ENCODE results near the gene CBLN2. TPM values are rescaled to one million over a fixed set of nuclear protein-coding genes. Genes with fewer than 3 reads are reported as not detected.

CBLN2 gene
- total and polyA plus RNA-seq, 4 donors, result 0.02 to 0.42 TPM; not detected in 2

DNA sequence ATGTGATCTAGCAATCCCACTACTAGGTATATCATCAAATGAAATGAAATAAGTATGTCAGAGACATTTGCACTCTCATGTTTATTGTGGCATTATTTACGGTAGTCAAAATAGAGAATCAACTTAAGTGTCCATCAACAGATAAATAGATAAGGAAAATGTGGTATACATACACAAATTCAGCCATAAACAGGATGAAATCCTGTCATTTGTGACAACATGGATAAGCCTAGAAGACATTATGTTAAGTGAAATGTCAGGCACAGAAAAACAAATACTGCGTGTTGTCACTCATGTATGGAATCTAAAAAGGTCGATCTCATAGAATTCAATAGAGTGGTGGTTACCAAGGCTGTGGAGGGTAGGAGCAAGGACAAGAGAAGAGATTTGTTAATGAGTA, 22.1 kb upstream of the CBLN2 start:
- H3K36me3 ChIP-seq (ENCODE audit: control insufficient read depth in 4 of 4, insufficient read depth in 3 of 4, low read depth in 1 of 4, low read length in 3 of 4), result no peaks in the 10 kb centered on the region
- no peak overlapping the region for H3K4me3 ChIP-seq (ENCODE audit: low read depth in 1 of 3, low read length in 3 of 3)
- TF ChIP-seq, protein P1, sequence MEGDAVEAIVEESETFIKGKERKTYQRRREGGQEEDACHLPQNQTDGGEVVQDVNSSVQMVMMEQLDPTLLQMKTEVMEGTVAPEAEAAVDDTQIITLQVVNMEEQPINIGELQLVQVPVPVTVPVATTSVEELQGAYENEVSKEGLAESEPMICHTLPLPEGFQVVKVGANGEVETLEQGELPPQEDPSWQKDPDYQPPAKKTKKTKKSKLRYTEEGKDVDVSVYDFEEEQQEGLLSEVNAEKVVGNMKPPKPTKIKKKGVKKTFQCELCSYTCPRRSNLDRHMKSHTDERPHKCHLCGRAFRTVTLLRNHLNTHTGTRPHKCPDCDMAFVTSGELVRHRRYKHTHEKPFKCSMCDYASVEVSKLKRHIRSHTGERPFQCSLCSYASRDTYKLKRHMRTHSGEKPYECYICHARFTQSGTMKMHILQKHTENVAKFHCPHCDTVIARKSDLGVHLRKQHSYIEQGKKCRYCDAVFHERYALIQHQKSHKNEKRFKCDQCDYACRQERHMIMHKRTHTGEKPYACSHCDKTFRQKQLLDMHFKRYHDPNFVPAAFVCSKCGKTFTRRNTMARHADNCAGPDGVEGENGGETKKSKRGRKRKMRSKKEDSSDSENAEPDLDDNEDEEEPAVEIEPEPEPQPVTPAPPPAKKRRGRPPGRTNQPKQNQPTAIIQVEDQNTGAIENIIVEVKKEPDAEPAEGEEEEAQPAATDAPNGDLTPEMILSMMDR (IDR thresholded peaks at IDR 0.05; ENCODE audit: low read depth, low read length, missing input control), result no peak
- TF ChIP-seq, protein P2, sequence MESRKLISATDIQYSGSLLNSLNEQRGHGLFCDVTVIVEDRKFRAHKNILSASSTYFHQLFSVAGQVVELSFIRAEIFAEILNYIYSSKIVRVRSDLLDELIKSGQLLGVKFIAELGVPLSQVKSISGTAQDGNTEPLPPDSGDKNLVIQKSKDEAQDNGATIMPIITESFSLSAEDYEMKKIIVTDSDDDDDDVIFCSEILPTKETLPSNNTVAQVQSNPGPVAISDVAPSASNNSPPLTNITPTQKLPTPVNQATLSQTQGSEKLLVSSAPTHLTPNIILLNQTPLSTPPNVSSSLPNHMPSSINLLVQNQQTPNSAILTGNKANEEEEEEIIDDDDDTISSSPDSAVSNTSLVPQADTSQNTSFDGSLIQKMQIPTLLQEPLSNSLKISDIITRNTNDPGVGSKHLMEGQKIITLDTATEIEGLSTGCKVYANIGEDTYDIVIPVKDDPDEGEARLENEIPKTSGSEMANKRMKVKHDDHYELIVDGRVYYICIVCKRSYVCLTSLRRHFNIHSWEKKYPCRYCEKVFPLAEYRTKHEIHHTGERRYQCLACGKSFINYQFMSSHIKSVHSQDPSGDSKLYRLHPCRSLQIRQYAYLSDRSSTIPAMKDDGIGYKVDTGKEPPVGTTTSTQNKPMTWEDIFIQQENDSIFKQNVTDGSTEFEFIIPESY (IDR thresholded peaks at IDR 0.05), result no peak
- TF ChIP-seq, protein P3, sequence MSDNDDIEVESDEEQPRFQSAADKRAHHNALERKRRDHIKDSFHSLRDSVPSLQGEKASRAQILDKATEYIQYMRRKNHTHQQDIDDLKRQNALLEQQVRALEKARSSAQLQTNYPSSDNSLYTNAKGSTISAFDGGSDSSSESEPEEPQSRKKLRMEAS (IDR thresholded peaks at IDR 0.05), result no peak
- no peak for TF ChIP-seq EGR1 (IDR thresholded peaks at IDR 0.05; ENCODE audit: low read depth in 2 of 2)
- no peaks in the 10 kb centered on the region for H3K27me3 ChIP-seq (ENCODE audit: control insufficient read depth in 4 of 4, insufficient read depth in 4 of 4, low read length in 3 of 4)
- no peak overlapping the region for H3K27ac ChIP-seq (ENCODE audit: low read depth in 1 of 2, low read length in 2 of 2)
- H3K9ac ChIP-seq (ENCODE audit: low read depth in 1 of 2, low read length in 2 of 2), result no peak overlapping the region
- H3K4me1 ChIP-seq (ENCODE audit: control insufficient read depth in 4 of 4, insufficient read depth in 4 of 4, low read length in 3 of 4), result no peaks in the 10 kb centered on the region
- no peak for DNase-seq (ENCODE audit: low spot score)
- 87% methylated on average over 3 of the region's 3 CpGs for WGBS
- H3K9me3 ChIP-seq (ENCODE audit: control insufficient read depth in 4 of 4, low read length in 3 of 4), result no peaks in the 10 kb centered on the region

DNA sequence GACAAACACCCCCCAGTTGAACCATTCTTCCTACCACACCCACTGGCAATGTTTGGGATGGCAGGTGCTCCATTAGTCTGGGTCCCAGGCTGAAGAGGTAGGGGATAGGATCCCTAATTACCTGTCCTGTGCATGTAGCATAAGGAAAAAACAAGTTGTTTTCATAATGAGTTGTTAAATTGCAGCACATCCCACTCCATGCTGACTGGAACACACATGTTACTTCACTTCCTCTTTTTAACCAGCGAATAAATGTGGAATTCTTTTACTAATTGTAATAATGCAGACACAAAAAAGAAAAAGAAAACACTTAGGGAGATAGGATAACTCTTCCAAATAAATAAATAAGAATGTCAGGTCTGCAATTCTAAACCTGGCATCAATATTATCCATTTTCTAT, 11.8 kb upstream of the CBLN2 start:
- Histone ChIP-seq H3K9me3 (ENCODE audit: control insufficient read depth in 4 of 4, low read length in 3 of 4) (no peaks in the 10 kb centered on the region), H3K4me3 (ENCODE audit: low read depth in 1 of 3, low read length in 3 of 3) (no peak overlapping the region), H3K9ac (ENCODE audit: low read depth in 1 of 2, low read length in 2 of 2) (no peak overlapping the region), H3K27ac (ENCODE audit: low read depth in 1 of 2, low read length in 2 of 2) (no peak overlapping the region), H3K4me1 (ENCODE audit: control insufficient read depth in 4 of 4, insufficient read depth in 4 of 4, low read length in 3 of 4) (no peaks in the 10 kb centered on the region), H3K27me3 (ENCODE audit: control insufficient read depth in 4 of 4, insufficient read depth in 4 of 4, low read length in 3 of 4) (peaks cover 0 to 3% (median 0%) of the 10 kb centered on the region in 4 donors), H3K36me3 (ENCODE audit: control insufficient read depth in 4 of 4, insufficient read depth in 3 of 4, low read depth in 1 of 4, low read length in 3 of 4) (no peaks in the 10 kb centered on the region)
- no peak for TF ChIP-seq TAF1 (conservative IDR thresholded peaks at IDR 0.05)
- TF ChIP-seq, protein P1 (IDR thresholded peaks at IDR 0.05; ENCODE audit: low read depth, low read length, missing input control), result no peak
- DNase-seq (ENCODE audit: low spot score), result no peak
- 33% methylated on average over 1 of the region's 1 CpG for WGBS

DNA sequence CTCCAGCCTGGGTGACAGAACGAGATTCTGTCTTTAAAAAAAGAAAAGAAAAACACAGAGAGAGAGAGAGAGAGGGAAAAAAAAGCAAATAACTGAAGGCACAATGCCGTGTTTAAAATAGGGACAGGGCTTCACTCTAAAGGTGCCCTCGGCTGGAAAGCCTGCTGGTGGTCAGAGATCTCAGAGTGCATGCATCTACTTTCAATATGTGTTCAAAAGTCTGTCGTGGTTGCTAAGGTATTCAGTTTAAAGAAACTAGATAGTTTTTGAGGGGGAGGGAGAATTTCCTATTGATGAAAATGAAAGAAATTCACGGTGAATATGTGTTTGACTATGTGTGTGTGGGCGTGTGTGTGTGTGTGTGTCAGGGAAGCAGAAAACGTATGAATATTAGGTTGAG, 11.0 kb upstream of the CBLN2 start:
- H3K9ac ChIP-seq (ENCODE audit: low read depth in 1 of 2, low read length in 2 of 2), result no peak overlapping the region
- 55% methylated on average over 7 of the region's 7 CpGs for WGBS
- no peaks in the 10 kb centered on the region for H3K36me3 ChIP-seq (ENCODE audit: control insufficient read depth in 4 of 4, insufficient read depth in 3 of 4, low read depth in 1 of 4, low read length in 3 of 4)
- no peak overlapping the region for H3K27ac ChIP-seq (ENCODE audit: low read depth in 1 of 2, low read length in 2 of 2)
- peaks cover 0 to 3% (median 0%) of the 10 kb centered on the region in 4 donors for H3K27me3 ChIP-seq (ENCODE audit: control insufficient read depth in 4 of 4, insufficient read depth in 4 of 4, low read length in 3 of 4)
- no peaks in the 10 kb centered on the region for H3K9me3 ChIP-seq (ENCODE audit: control insufficient read depth in 4 of 4, low read length in 3 of 4)
- H3K4me3 ChIP-seq (ENCODE audit: low read depth in 1 of 3, low read length in 3 of 3), result no peak overlapping the region
- no peak for DNase-seq (ENCODE audit: low spot score)
- no peaks in the 10 kb centered on the region for H3K4me1 ChIP-seq (ENCODE audit: control insufficient read depth in 4 of 4, insufficient read depth in 4 of 4, low read length in 3 of 4)
- TF ChIP-seq HNF4G (IDR thresholded peaks at IDR 0.05) (no peak), FOXA2 (IDR thresholded peaks at IDR 0.05) (no peak), NR2F2 (IDR thresholded peaks at IDR 0.05) (no peak), FOXA1 (IDR thresholded peaks at IDR 0.05) (no peak), EGR1 (IDR thresholded peaks at IDR 0.05; ENCODE audit: low read depth in 2 of 2) (no peak), HNF4A (conservative IDR thresholded peaks at IDR 0.05) (no peak), GABPA (IDR thresholded peaks at IDR 0.05 in 1 of 2, conservative IDR thresholded peaks at IDR 0.05 in 1 of 2) (no peak), RAD21 (IDR thresholded peaks at IDR 0.05) (no peak)
- TF ChIP-seq, protein P4, sequence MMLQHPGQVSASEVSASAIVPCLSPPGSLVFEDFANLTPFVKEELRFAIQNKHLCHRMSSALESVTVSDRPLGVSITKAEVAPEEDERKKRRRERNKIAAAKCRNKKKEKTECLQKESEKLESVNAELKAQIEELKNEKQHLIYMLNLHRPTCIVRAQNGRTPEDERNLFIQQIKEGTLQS (IDR thresholded peaks at IDR 0.05), result no peak
- TF ChIP-seq, protein P5, sequence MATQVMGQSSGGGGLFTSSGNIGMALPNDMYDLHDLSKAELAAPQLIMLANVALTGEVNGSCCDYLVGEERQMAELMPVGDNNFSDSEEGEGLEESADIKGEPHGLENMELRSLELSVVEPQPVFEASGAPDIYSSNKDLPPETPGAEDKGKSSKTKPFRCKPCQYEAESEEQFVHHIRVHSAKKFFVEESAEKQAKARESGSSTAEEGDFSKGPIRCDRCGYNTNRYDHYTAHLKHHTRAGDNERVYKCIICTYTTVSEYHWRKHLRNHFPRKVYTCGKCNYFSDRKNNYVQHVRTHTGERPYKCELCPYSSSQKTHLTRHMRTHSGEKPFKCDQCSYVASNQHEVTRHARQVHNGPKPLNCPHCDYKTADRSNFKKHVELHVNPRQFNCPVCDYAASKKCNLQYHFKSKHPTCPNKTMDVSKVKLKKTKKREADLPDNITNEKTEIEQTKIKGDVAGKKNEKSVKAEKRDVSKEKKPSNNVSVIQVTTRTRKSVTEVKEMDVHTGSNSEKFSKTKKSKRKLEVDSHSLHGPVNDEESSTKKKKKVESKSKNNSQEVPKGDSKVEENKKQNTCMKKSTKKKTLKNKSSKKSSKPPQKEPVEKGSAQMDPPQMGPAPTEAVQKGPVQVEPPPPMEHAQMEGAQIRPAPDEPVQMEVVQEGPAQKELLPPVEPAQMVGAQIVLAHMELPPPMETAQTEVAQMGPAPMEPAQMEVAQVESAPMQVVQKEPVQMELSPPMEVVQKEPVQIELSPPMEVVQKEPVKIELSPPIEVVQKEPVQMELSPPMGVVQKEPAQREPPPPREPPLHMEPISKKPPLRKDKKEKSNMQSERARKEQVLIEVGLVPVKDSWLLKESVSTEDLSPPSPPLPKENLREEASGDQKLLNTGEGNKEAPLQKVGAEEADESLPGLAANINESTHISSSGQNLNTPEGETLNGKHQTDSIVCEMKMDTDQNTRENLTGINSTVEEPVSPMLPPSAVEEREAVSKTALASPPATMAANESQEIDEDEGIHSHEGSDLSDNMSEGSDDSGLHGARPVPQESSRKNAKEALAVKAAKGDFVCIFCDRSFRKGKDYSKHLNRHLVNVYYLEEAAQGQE (IDR thresholded peaks at IDR 0.05), result no peak
- TF ChIP-seq, protein P3 (IDR thresholded peaks at IDR 0.05), result no peak
- TF ChIP-seq, protein P2 (IDR thresholded peaks at IDR 0.05), result no peak

Measured in liver (tissue), 9 donors.